ENCODE results near the gene KRTAP10-8.
"Not testable (repeated sequence)": the region's sequence is repeated elsewhere in the genome, so short reads cannot be mapped to it uniquely, and the experiment has no call there.

Gene KRTAP10-8, protein sequence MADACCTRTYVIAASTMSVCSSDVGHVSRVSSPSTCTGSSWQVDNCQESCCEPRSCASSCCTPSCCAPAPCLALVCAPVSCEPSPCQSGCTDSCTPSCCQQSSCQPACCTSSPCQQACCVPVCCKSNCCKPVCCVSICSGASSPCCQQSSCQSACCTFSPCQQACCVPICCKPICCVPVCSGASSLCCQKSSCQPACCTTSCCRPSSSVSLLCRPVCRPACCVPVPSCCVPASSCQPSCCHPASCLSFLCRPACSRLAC

DNA sequence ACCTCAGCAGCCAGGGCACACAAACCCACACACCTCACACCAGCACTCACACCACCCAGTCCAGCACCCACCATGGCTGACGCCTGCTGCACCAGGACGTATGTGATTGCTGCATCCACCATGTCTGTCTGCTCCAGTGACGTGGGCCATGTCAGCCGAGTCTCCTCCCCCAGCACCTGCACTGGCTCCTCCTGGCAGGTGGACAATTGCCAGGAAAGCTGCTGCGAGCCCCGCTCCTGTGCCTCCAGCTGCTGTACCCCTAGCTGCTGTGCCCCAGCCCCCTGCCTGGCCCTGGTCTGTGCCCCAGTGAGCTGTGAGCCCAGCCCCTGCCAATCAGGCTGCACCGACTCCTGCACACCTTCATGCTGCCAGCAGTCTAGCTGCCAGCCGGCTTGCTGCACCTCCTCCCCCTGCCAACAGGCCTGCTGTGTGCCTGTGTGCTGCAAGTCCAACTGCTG lies at the start of gene KRTAP10-8:
TSS of gene KRTAP10-8 (plus strand) at position 51 of the 458 bp plus-strand sequence. CDS start at position 73, 22 bp downstream.
- in situ Hi-C loops (cut with MboI; ENCODE audit: low sequenced_read_pairs), result no loop called here

GRCh38 chr21:44564099-44564498 lies 47.8 kb upstream of the KRTAP10-8 start:
- in situ Hi-C loops (cut with MboI; ENCODE audit: low sequenced_read_pairs), result no loop called here

DNA sequence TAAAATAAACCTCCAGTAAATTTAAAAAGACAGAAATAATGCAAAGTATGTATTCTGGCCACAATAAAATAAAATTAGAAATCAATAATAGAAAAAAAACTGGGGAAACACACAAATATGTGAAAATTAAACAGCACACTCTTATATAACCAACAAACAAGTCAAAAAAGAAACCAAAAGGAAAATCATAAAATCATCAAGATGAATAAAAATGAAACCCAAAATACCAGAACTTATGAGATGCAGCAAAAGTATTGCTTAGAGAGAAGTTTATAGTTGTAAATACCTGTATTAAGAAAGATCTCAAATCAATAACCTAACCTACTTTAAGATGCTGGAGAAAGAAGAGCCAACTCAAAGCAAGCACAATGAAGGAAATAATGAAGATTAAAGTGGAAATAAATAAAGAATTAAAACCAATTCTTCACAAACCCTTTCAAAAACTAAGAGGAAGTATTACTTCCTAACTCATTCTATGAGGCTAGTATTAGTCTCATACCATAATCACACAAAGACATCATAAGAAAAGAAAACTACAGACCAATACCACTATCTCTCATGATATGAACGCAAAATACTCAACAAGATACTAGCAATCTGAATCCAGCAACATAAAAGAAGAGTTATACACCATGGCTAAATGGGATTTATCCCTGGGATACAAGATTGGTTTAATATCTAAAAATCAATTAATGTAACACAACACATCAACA lies 46.8 kb upstream of the KRTAP10-8 start:
- in situ Hi-C loops (cut with MboI; ENCODE audit: low sequenced_read_pairs), result no loop called here

- in situ Hi-C loops (cut with MboI; ENCODE audit: low sequenced_read_pairs), result no loop called here
Observed at GRCh38 chr21:44566403-44566802, 45.5 kb upstream of the KRTAP10-8 start.

DNA sequence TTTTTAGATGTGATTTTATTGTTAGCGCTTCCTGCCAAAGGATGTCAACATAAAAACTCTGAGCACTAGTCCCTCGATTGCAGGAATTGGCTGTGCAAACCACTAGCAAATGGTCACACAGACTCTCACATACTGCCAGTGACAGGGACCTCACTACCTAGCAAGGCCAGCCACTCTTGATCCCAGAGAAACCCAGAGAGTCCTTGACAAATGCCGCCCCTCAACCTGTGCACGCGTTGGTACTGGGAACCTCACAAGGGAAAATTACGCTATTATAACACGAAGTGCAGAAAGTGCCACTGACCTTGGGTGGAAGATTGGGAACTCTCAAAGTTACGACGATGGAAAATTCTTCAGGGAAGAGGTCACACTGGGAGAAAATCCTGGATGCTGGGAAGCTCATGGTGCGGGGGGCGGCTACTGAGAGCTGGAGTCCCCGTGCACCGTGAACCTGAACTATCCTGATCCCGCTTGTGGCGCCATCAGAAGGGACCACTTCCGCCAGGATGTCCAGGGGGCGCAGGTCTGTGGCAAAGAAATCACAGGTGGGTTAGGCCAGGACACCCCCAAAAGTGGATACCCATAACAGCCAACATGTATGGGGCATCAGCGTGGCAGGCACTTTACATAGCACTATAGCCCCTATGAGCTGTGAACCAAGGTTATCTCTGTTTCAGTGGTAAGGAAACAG lies 44.3 kb upstream of the KRTAP10-8 start:
- in situ Hi-C loops (cut with MboI; ENCODE audit: low sequenced_read_pairs), result no loop called here

- in situ Hi-C loops (cut with MboI; ENCODE audit: low sequenced_read_pairs), result no loop called here
Observed at GRCh38 chr21:44568261-44568660, 43.6 kb upstream of the KRTAP10-8 start.

- in situ Hi-C loops (cut with MboI; ENCODE audit: low sequenced_read_pairs), result no loop called here
Observed at GRCh38 chr21:44568667-44569556, 43.0 kb upstream of the KRTAP10-8 start.

- in situ Hi-C loops (cut with MboI; ENCODE audit: low sequenced_read_pairs), result no loop called here
Observed at GRCh38 chr21:44569861-44570517, 41.9 kb upstream of the KRTAP10-8 start.

GRCh38 chr21:44571296-44571695 lies 40.6 kb upstream of the KRTAP10-8 start:
- in situ Hi-C loops (cut with MboI; ENCODE audit: low sequenced_read_pairs), result no loop called here

DNA sequence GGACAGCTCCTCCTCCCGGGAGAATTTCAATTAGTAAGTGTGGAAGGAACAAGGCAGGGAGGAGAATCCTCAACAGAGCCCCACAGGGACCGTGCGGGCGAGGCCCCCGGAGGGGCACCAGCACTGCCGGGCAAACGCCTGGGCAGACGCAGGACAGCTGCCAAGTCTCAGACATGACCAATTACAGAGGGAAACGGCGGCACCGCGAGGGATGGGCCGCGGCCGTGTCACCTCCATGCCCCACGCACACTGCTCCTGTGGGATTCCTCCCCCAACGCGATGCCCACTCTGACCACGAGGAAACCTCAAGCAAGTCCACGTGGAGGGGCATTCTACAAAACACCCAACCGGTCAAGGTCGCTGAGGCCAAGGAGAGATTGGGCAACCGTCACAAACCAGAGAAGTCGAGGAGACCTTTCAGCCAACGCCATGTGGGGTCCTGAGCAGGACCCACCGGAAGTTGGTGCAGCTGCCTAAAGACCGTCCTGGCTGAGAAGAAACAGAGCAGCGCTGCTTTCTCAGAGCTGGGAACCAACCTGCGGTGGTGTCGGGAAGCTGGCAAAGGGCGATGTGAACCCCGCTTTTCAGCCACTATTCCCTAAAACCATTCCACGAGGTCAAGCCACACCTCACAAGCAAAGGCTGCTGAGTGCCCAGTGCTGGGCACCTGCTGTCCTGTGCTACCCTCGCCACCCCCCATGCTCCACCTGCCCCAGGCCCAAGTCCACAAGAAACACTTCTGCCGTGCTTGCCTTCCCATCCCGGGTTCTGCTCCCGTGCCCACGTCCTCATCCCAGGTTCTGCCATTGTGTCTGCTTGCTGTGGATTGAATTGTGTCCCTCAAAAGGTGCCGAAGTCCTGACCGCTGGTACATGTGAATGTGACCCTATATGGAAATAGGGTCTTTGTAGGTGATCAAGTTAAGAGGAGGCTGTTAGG lies 39.8 kb upstream of the KRTAP10-8 start:
- in situ Hi-C loops (cut with MboI; ENCODE audit: low sequenced_read_pairs), result no loop called here

- in situ Hi-C loops (cut with MboI; ENCODE audit: low sequenced_read_pairs), result no loop called here
Observed at GRCh38 chr21:44572959-44573583, 38.8 kb upstream of the KRTAP10-8 start.

DNA sequence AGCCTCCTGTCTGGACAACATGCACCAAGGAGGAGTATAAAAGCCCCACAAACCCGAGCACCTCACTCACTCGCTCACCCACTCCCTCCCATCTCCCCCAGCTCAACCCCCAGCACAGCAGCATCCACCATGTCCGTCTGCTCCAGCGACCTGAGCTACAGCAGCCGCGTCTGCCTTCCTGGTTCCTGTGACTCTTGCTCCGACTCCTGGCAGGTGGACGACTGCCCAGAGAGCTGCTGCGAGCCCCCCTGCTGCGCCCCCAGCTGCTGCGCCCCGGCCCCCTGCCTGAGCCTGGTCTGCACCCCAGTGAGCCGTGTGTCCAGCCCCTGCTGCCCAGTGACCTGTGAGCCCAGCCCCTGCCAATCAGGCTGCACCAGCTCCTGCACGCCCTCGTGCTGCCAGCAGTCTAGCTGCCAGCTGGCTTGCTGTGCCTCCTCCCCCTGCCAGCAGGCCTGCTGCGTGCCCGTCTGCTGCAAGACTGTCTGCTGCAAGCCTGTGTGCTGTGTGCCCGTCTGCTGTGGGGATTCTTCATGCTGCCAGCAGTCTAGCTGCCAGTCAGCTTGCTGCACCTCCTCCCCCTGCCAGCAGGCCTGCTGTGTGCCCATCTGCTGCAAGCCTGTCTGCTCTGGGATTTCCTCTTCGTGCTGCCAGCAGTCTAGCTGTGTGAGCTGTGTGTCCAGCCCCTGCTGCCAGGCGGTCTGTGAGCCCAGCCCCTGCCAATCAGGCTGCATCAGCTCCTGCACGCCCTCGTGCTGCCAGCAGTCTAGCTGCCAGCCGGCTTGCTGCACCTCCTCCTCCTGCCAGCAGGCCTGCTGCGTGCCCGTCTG lies 38.0 kb upstream of the KRTAP10-8 start, which contains the start of gene KRTAP10-4:
TSS of gene KRTAP10-4 (plus strand) at position 100 of the 827 bp plus-strand sequence. CDS start at position 130, 30 bp downstream.
- in situ Hi-C loops (cut with MboI; ENCODE audit: low sequenced_read_pairs), result not testable (repeated sequence)

DNA sequence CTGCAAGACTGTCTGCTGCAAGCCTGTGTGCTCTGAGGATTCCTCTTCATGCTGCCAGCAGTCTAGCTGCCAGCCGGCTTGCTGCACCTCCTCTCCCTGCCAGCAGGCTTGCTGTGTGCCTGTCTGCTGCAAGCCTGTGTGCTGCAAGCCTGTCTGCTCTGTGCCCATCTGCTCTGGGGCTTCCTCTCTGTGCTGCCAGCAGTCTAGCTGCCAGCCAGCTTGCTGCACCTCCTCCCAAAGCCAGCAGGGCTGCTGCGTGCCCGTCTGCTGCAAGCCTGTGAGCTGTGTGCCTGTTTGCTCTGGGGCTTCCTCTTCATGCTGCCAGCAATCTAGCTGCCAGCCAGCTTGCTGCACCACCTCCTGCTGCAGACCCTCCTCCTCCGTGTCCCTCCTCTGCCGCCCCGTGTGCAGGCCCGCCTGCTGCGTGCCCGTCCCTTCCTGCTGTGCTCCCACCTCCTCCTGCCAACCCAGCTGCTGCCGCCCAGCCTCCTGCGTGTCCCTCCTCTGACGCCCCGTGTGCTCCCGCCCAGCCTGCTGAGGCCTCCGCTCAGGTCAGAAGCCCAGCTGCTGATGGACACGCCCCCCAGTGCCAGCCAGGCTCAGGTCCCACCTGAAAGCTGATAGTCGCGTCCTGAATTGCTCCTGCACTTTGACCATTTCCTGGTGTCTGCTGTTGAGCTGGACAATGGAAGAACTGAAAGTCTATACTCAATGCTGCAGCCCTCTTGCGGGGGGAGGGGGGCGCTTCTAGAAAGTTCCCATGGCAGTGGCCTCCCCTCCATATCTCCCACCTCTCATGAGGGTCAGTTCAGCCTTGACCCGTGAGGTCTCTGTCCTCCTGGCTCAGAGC lies 37.2 kb upstream of the KRTAP10-8 start:
- in situ Hi-C loops (cut with MboI; ENCODE audit: low sequenced_read_pairs), result no loop called here

- in situ Hi-C loops (cut with MboI; ENCODE audit: low sequenced_read_pairs), result no loop called here
Observed at GRCh38 chr21:44575307-44576024, 36.4 kb upstream of the KRTAP10-8 start.

DNA sequence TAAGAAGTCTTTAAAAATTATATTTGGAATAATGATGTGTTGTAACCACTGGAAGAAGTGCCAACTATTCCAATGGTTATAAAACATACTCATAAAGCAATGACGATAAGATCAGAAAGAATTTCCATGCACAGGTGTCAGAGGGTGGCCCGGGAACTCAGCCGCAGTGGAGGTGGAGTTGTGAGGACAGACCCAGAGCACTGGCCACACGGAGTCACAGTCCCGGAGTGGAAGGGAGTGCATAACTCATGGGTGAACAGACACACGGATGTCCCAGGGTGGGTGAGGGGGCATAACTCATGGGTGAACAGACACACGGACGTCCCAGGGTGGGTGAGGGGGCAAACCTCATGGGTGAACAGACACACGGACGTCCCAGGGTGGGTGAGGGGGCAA lies 35.9 kb upstream of the KRTAP10-8 start:
- in situ Hi-C loops (cut with MboI; ENCODE audit: low sequenced_read_pairs), result no loop called here

- in situ Hi-C loops (cut with MboI; ENCODE audit: low sequenced_read_pairs), result no loop called here
Observed at GRCh38 chr21:44578371-44579055, 33.4 kb upstream of the KRTAP10-8 start.
